HG03097 (cell line): ENCODE data around the gene PGM3.

Experiments used
- ATAC-seq: cut with Tn5 transposase; IDR thresholded peaks from one replicate; pipeline ENCODE4 v1.9.1; 2021; ENCODE audit not compliant: unreplicated experiment, low FRiP score

The PGM3 gene

DNA sequence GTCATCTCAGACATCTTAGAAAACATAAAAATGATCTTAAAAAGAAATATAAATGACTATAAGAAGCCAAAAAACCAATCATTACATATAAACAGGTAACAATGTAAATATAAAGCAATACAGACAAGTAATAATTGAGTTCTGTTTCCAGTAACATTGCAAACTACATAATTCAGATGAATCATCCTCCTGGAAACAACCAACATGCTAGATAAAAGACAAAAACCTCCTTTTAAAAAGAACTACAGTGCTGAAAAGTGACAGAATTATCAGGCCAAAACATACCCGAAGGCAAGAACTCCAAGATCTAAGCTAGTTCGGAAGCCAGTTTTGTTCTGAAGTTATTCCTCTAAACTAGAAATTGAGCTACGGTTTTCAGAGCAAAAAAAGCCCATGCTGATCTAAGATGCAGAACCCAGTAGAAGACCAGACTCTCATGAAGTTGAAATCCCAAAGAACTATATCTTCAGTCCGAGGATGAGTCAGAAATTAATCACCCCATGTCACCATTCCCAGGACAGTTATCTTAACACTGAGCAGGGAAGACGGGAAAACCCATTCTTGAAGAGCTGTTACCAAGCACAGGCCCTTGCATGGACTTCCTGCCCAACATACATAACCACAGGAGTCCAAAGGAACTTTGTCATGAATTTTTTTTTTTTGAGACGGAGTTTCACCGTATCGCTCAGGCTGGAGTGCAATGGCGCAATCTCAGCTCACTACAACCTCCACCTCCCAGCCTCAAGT, 9.8 kb downstream of the PGM3 start:
- no peak for ATAC-seq

DNA sequence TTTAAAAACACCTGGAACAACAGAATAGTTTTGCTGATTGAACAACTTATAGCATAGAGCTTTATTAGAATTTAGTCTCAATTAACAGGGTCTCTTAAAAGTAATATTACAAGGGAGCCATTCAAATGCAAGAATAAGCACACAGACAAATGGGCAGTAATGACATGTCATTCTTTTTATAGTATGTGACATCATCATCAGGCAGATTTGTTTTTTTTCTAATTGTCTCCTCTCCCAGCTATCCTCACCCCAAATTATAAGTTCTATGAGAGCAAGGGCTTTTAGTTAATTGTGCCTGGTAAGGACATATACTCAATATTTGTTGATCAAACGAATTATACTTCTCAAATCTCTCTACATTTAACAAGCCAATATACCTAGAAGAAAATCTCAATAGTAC, 11.0 kb downstream of the PGM3 start:
- no peak for ATAC-seq

DNA sequence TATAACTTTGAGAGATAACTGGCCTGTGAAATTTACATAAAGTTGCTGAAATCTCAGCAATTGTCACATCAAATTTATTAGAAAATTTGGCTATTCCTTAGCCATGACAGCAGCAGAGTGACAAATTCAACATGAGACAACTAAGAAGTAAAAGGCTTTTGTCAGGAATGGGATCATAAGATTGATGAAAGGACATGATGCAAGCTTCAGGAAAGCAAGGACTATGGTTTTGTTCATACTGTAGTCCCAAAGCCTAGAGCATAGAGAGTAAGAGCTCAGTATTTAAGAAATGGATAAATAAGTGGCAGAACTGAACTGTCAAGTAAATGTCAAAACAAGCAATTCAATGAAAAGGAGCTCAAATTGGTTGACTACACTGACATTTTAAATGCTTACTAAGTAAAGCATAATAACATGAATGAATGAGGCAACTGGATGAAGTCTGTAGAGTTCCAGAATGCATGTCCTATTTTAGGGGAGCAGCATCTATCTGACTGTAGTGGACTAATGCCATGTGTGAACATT, 12.6 kb downstream of the PGM3 start:
- ATAC-seq: no peak

DNA sequence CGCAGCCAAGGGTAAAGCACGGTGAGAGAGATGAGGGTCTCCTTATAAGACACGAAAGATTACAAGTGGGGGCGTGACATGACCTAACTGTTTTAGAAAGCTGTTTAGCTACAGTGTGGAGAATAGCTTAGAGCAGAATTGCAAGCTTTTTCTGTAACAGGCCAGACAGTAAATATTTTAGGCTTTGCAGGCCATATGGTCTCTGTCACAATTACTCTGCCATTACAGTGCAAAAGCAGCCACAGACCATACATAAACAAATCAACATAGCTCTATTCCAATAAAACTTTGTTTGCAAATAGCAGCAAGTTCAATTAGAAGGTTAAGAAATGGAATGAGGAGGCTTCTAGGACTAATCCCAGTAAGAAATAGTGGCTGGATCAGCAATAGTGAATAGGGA, 16.8 kb downstream of the PGM3 start:
- ATAC-seq: no peak

GRCh38 chr6:83169511-83169910, 23.6 kb downstream of the PGM3 start:
- ATAC-seq: no peak

- no peak for ATAC-seq
These were observed 24.0 kb downstream of the PGM3 start for GRCh38 chr6:83169106-83169505.

- no peak for ATAC-seq
These were observed 24.5 kb downstream of the PGM3 start for GRCh38 chr6:83168556-83168955.

GRCh38 chr6:83167726-83168278, 25.3 kb downstream of the PGM3 start:
- no peak for ATAC-seq

DNA sequence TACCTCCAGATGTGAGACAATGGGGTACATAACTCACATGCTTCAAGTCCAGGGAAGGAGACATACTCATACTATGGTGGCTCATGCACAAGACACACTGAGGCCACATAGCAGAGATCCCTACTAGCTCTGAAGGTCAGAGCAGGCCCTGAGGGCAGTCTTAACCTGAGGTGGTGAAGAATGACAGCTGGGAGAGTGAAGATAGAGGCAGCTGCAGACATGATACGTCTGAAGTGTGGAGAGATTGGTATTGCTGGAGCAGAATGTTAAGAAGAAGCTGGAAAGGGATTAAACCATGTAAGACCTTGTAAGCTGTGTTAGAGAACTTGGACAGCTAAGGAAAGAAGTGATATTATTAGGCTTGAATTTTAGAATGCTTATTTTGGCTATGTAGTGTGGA, 32.9 kb downstream of the PGM3 start:
- ATAC-seq: no peak

- ATAC-seq: no peak
These were observed 37.3 kb downstream of the PGM3 start for GRCh38 chr6:83155794-83156193.

- ATAC-seq: no peak
These were observed 39.1 kb downstream of the PGM3 start for GRCh38 chr6:83153883-83154521.

GRCh38 chr6:83152913-83153312, 40.2 kb downstream of the PGM3 start:
- no peak for ATAC-seq

DNA sequence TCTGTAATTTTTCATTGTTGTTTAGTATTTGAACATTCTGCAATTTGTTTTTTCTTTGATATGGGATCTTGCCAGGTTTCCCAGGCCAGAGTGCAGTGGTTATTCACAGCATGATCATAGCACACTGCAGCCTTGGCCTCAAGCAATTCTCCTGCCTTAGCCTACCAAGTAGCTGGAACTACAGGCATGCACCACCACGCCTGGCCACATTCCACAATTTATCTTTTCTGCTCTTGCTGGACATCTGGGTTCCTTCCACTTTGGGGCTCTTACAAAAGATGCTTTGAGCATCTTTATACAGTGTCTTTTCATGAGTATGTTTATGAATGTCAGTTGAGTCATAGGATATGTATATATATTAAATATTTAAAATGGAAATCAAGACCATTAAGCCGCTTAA, 42.0 kb downstream of the PGM3 start:
- ATAC-seq: no peak

DNA sequence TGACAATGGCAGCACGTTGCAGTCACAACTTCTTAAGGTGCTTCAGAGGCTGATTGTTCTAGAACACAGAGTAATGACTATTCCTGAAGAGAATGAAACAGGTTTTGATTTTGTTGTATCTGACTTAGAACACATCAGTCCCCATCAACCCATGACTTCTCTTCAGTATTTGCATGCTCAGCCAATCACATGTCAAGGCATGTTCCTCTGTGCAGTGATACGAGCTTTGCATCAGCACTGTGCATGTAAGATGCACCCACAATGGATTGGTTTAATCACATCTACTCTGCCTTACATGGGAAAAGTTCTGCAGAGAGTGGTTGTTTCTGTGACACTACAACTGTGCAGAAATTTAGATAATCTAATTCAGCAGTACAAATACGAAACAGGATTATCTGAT, 54.3 kb downstream of the PGM3 start:
- ATAC-seq: no peak

DNA sequence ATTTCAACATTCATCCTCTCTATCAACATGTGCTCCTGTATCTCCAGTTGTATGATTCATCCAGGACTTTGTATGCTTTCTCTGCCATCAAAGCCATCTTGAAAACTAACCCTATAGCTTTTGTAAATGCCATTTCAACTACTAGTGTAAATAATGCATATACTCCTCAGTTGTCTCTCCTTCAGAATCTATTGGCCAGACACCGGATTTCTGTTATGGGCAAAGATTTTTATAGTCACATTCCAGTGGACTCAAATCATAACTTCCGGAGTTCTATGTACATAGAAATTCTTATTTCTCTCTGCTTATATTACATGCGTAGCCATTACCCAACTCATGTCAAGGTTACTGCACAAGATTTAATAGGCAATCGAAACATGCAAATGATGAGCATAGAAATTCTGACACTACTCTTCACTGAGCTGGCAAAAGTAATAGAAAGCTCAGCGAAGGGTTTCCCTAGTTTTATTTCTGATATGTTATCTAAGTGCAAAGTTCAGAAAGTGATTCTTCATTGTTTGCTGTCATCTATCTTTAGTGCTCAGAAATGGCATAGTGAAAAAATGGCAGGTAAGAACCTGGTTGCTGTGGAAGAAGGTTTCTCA, 54.8 kb downstream of the PGM3 start:
- no peak for ATAC-seq

- ATAC-seq: no peak
These were observed 60.9 kb downstream of the PGM3 start for GRCh38 chr6:83132121-83132520.

DNA sequence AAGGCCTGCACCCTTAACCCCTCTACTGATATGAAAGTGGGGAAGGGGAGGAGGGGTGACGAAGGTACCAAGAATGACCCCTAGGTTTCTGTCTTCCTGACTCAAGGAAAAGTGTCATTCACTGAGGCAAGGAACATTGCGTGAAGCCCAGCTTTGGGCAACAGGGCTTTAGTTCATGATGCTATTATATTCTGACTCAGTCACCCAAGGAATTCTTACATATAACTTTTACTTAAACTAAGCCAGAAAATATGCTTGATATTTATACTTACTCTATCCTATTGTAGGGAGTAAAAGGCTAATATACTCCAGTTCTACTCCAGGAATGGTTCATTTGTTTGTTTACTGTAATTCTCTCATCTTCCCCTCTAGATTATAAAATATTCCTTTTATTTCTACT, 65.1 kb downstream of the PGM3 start:
- no peak for ATAC-seq

GRCh38 chr6:83127258-83127657, 65.8 kb downstream of the PGM3 start:
- ATAC-seq: no peak

DNA sequence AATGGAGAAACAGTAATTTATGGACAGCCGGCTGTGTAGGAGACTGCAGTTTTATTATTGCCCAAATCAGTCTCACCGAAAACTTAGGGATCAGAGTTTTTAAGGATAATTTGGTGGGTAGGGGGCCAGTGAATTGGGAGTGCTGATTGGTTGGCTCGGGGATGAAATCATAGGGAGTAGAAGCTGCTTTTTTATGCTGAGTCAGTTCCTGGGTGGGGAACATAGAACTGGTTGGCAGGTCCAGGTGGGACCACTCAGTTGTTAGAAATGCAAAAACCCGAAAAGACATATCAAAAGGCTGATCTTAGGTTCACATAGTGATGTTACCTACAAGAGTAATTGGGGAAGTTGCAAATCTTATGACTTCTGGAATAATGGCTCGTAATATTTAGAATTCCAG, 66.3 kb downstream of the PGM3 start:
- no peak for ATAC-seq

DNA sequence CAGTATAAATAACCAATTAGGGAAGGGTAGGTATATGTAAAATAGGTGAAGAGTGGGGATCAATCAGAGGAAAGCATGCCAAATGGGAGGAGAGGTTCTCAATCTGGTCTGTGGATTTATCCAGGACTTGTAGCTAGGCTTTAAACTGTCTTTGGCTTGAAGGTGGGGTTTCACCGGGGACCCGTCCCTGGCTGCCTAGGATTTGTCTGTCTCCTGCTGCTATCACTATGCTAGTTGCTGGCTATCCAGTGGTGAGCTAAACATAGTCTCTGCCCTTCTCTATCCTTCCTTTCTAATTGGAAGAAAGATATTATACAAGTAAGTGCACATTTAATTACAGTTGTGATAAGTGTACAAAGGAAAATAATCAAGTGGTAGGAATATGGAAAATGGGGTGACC, 66.8 kb downstream of the PGM3 start:
- ATAC-seq: no peak

DNA sequence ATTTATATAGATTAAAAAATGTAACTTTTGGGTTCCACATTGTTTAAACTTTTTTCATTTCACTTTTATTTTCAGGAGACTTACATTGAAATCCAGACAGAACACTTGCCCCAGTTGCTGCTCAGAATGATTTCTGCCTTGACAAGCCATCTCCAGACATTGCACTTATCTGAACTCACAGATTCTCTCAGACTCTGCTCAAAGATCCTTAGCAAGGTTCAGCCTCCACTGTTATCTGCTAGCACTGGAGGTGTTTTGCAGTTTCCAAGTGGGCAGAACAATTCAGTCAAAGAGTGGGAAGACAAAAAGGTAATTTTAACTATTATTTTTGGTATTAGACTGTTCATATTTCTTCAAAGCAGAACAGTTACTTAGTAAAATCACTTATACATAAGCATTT, 67.6 kb downstream of the PGM3 start:
- no peak for ATAC-seq

DNA sequence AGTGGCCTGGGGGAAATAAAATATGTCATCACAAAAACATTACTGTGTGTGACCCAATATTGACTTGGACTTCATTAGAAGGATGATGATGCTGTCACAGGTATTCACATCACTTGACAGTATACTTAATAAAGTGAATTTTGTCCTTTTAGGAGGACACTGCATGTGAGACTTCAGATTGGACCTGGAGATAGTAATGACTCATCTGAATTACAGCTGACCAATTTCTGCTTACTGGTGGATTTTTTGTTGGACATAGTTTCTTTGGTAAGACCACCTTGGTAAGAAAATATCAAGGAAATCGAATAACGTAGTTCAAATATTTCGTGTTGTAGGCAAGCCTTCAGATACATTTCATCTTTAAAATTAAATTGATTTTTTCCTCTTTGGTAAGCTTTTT, 68.5 kb downstream of the PGM3 start:
- no peak for ATAC-seq
